ENCODE data around the gene MRPS27.

The MRPS27 gene

GRCh38 chr5:72191404-72191803 lies 128.6 kb downstream of the MRPS27 start:
- no peaks in the 10 kb centered on the region for H3K27me3 ChIP-seq (ENCODE audit: insufficient read depth, insufficient read length)
- no peak for DNase-seq (ENCODE audit: low read depth, low spot score)
- H3K9me3 ChIP-seq (ENCODE audit: insufficient read depth, low read length) = no peaks in the 10 kb centered on the region
- H3K4me1 ChIP-seq (ENCODE audit: insufficient read depth, insufficient read length) = no peaks in the 10 kb centered on the region
- no peak overlapping the region for H3K4me3 ChIP-seq (ENCODE audit: insufficient read length, low read depth)
- no peak overlapping the region for H3K9ac ChIP-seq (ENCODE audit: insufficient read length, low read depth)
- peaks cover 94% of the 10 kb centered on the region for H3K36me3 ChIP-seq (ENCODE audit: insufficient read depth, insufficient read length, low read length)
- no peak for TF ChIP-seq YY1 (IDR thresholded peaks at IDR 0.05; ENCODE audit: insufficient read depth, insufficient read length)
- TF ChIP-seq SUZ12 (IDR thresholded peaks at IDR 0.05; ENCODE audit: extremely low read depth, insufficient read depth, insufficient read length) = no peak
- TF ChIP-seq ZNF274 (IDR thresholded peaks at IDR 0.05; ENCODE audit: low read depth, low read length) = no peak

- H3K4me1 ChIP-seq (ENCODE audit: insufficient read depth, insufficient read length) = no peaks in the 10 kb centered on the region
- no peak overlapping the region for H3K9ac ChIP-seq (ENCODE audit: insufficient read length, low read depth)
- TF ChIP-seq YY1 (IDR thresholded peaks at IDR 0.05; ENCODE audit: insufficient read depth, insufficient read length) (no peak), ZNF274 (IDR thresholded peaks at IDR 0.05; ENCODE audit: low read depth, low read length) (no peak), SUZ12 (IDR thresholded peaks at IDR 0.05; ENCODE audit: extremely low read depth, insufficient read depth, insufficient read length) (no peak)
- H3K36me3 ChIP-seq (ENCODE audit: insufficient read depth, insufficient read length, low read length) = peaks cover 92% of the 10 kb centered on the region
- H3K27me3 ChIP-seq (ENCODE audit: insufficient read depth, insufficient read length) = no peaks in the 10 kb centered on the region
- no peak for DNase-seq (ENCODE audit: low read depth, low spot score)
- H3K9me3 ChIP-seq (ENCODE audit: insufficient read depth, low read length) = no peaks in the 10 kb centered on the region
- no peak overlapping the region for H3K4me3 ChIP-seq (ENCODE audit: insufficient read length, low read depth)
These were observed 130.9 kb downstream of the MRPS27 start for GRCh38 chr5:72189146-72189545.

- H3K4me1 ChIP-seq (ENCODE audit: insufficient read depth, insufficient read length) = no peaks in the 10 kb centered on the region
- H3K36me3 ChIP-seq (ENCODE audit: insufficient read depth, insufficient read length, low read length) = peaks cover 94% of the 10 kb centered on the region
- TF ChIP-seq ZNF274 (IDR thresholded peaks at IDR 0.05; ENCODE audit: low read depth, low read length) = no peak
- TF ChIP-seq SUZ12 (IDR thresholded peaks at IDR 0.05; ENCODE audit: extremely low read depth, insufficient read depth, insufficient read length) = no peak
- no peak for TF ChIP-seq YY1 (IDR thresholded peaks at IDR 0.05; ENCODE audit: insufficient read depth, insufficient read length)
- H3K27me3 ChIP-seq (ENCODE audit: insufficient read depth, insufficient read length) = no peaks in the 10 kb centered on the region
- no peak for DNase-seq (ENCODE audit: low read depth, low spot score)
- H3K9ac ChIP-seq (ENCODE audit: insufficient read length, low read depth) = no peak overlapping the region
- no peak overlapping the region for H3K4me3 ChIP-seq (ENCODE audit: insufficient read length, low read depth)
- no peaks in the 10 kb centered on the region for H3K9me3 ChIP-seq (ENCODE audit: insufficient read depth, low read length)
These were observed 131.9 kb downstream of the MRPS27 start for GRCh38 chr5:72188166-72188565.

- Histone ChIP-seq H3K9me3 (ENCODE audit: insufficient read depth, low read length) (no peaks in the 10 kb centered on the region), H3K4me3 (ENCODE audit: insufficient read length, low read depth) (no peak overlapping the region), H3K9ac (ENCODE audit: insufficient read length, low read depth) (no peak overlapping the region), H3K27me3 (ENCODE audit: insufficient read depth, insufficient read length) (no peaks in the 10 kb centered on the region), H3K4me1 (ENCODE audit: insufficient read depth, insufficient read length) (peaks cover 4% of the 10 kb centered on the region), H3K36me3 (ENCODE audit: insufficient read depth, insufficient read length, low read length) (peaks cover 94% of the 10 kb centered on the region)
- TF ChIP-seq SUZ12 (IDR thresholded peaks at IDR 0.05; ENCODE audit: extremely low read depth, insufficient read depth, insufficient read length) (no peak), ZNF274 (IDR thresholded peaks at IDR 0.05; ENCODE audit: low read depth, low read length) (no peak), YY1 (IDR thresholded peaks at IDR 0.05; ENCODE audit: insufficient read depth, insufficient read length) (no peak)
- DNase-seq (ENCODE audit: low read depth, low spot score) = no peak
These were observed 132.5 kb downstream of the MRPS27 start for GRCh38 chr5:72187388-72188075.

- H3K27me3 ChIP-seq (ENCODE audit: insufficient read depth, insufficient read length) = no peaks in the 10 kb centered on the region
- no peak overlapping the region for H3K4me3 ChIP-seq (ENCODE audit: insufficient read length, low read depth)
- TF ChIP-seq ZNF274 (IDR thresholded peaks at IDR 0.05; ENCODE audit: low read depth, low read length) (no peak), SUZ12 (IDR thresholded peaks at IDR 0.05; ENCODE audit: extremely low read depth, insufficient read depth, insufficient read length) (no peak), YY1 (IDR thresholded peaks at IDR 0.05; ENCODE audit: insufficient read depth, insufficient read length) (no peak)
- no peak overlapping the region for H3K9ac ChIP-seq (ENCODE audit: insufficient read length, low read depth)
- H3K36me3 ChIP-seq (ENCODE audit: insufficient read depth, insufficient read length, low read length) = peaks cover 81% of the 10 kb centered on the region
- DNase-seq (ENCODE audit: low read depth, low spot score) = no peak
- no peaks in the 10 kb centered on the region for H3K9me3 ChIP-seq (ENCODE audit: insufficient read depth, low read length)
- peaks cover 4% of the 10 kb centered on the region for H3K4me1 ChIP-seq (ENCODE audit: insufficient read depth, insufficient read length)
These were observed 134.3 kb downstream of the MRPS27 start for GRCh38 chr5:72185496-72186329.

- H3K9me3 ChIP-seq (ENCODE audit: insufficient read depth, low read length) = no peaks in the 10 kb centered on the region
- TF ChIP-seq ZNF274 (IDR thresholded peaks at IDR 0.05; ENCODE audit: low read depth, low read length) (no peak), SUZ12 (IDR thresholded peaks at IDR 0.05; ENCODE audit: extremely low read depth, insufficient read depth, insufficient read length) (no peak), YY1 (IDR thresholded peaks at IDR 0.05; ENCODE audit: insufficient read depth, insufficient read length) (no peak)
- peaks cover 8% of the 10 kb centered on the region for H3K4me1 ChIP-seq (ENCODE audit: insufficient read depth, insufficient read length)
- no peak for DNase-seq (ENCODE audit: low read depth, low spot score)
- H3K9ac ChIP-seq (ENCODE audit: insufficient read length, low read depth) = no peak overlapping the region
- H3K36me3 ChIP-seq (ENCODE audit: insufficient read depth, insufficient read length, low read length) = peaks cover 76% of the 10 kb centered on the region
- H3K27me3 ChIP-seq (ENCODE audit: insufficient read depth, insufficient read length) = no peaks in the 10 kb centered on the region
- H3K4me3 ChIP-seq (ENCODE audit: insufficient read length, low read depth) = no peak overlapping the region
These were observed 135.6 kb downstream of the MRPS27 start for GRCh38 chr5:72184408-72184807.

GRCh38 chr5:72183101-72183520 lies 136.9 kb downstream of the MRPS27 start:
- Histone ChIP-seq H3K4me1 (ENCODE audit: insufficient read depth, insufficient read length) (peaks cover 14% of the 10 kb centered on the region), H3K27me3 (ENCODE audit: insufficient read depth, insufficient read length) (no peaks in the 10 kb centered on the region)

More at GRCh38 chr5:72183101-72183520, 136.9 kb downstream of the MRPS27 start:
- Histone ChIP-seq H3K9ac (ENCODE audit: insufficient read length, low read depth) (no peak overlapping the region), H3K4me3 (ENCODE audit: insufficient read length, low read depth) (no peak overlapping the region), H3K36me3 (ENCODE audit: insufficient read depth, insufficient read length, low read length) (peaks cover 63% of the 10 kb centered on the region), H3K9me3 (ENCODE audit: insufficient read depth, low read length) (no peaks in the 10 kb centered on the region)
- TF ChIP-seq YY1 (IDR thresholded peaks at IDR 0.05; ENCODE audit: insufficient read depth, insufficient read length) = no peak
- no peak for TF ChIP-seq SUZ12 (IDR thresholded peaks at IDR 0.05; ENCODE audit: extremely low read depth, insufficient read depth, insufficient read length)
- TF ChIP-seq ZNF274 (IDR thresholded peaks at IDR 0.05; ENCODE audit: low read depth, low read length) = no peak
- peak; percentile 16 for DNase-seq (ENCODE audit: low read depth, low spot score)
